HEK293 (cell line): ENCODE results near the gene RGS12.

Source experiments
- CTCF ChIA-PET: fragments of 350-600 bp; formaldehyde crosslinking; extraction: SDS; loops from one replicate; lab custom pipeline; 2021; ENCODE audit warnings: antibody characterized with exemption; lab: Yijun Ruan, JAX
- POLR2A ChIA-PET: fragments of 300-600 bp; formaldehyde crosslinking; extraction: SDS; loops from one replicate; lab custom pipeline; 2020; ENCODE audit warnings: antibody characterized with exemption, inconsistent platforms; lab: Yijun Ruan, JAX
- H3K27ac ChIP-seq: fragments of 200-500 bp; sonication (Bioruptor generic); 2 replicates; pipeline ENCODE4 v1.5.1; 2014; ENCODE audit warnings: low read depth, low read length, control low read depth, inconsistent platforms; ENCODE audit errors: extremely low read depth
- H3K36me3 ChIP-seq, 2 experiments: fragments of 200-500 bp in 1 of 2; sonication (Bioruptor generic) in 1 of 2; 1 replicate in 1 of 2; 2 replicates in 1 of 2; pipeline ENCODE4 v1.5.1; 2014 to 2017; ENCODE audit warnings: inconsistent platforms in 2 of 2, low read length in 2 of 2; ENCODE audit not compliant: control insufficient read depth in 2 of 2, insufficient read depth in 1 of 2
- H3K4me1 ChIP-seq: fragments of 200-500 bp; sonication (Bioruptor generic); 2 replicates; pipeline ENCODE4 v1.5.1; 2014; ENCODE audit warnings: mild to moderate bottlenecking, low read length, inconsistent platforms; ENCODE audit not compliant: control insufficient read depth, insufficient read depth
- H3K4me3 ChIP-seq: 2 replicates; pipeline ENCODE4 v1.5.1; 2011; ENCODE audit warnings: low read depth, mild to moderate bottlenecking, control low read depth, low read length, moderate library complexity
- H3K9me3 ChIP-seq: fragments of 200-500 bp; sonication (Bioruptor generic); 2 replicates; pipeline ENCODE4 v1.5.1; 2014; ENCODE audit warnings: low read depth, low read length, inconsistent platforms; ENCODE audit not compliant: control insufficient read depth, insufficient read depth
- BCL11B ChIP-seq: fragments of 450-650 bp; formaldehyde crosslinking; IDR thresholded peaks from 2 replicates; pipeline ENCODE4 v1.5.1; 2016; ENCODE audit warnings: low read depth, missing biosample characterization, missing genetic modification characterization
- HOXA7 ChIP-seq: sonication (generic); formaldehyde crosslinking; IDR thresholded peaks from 2 replicates; pipeline ENCODE4 v1.8.1; 2022; ENCODE audit warnings: missing genetic modification reagents, borderline replicate concordance
- PRDM1 ChIP-seq: fragments of 450-650 bp; formaldehyde crosslinking; IDR thresholded peaks from 2 replicates; pipeline ENCODE4; 2016; ENCODE audit warnings: missing biosample characterization, missing genetic modification characterization
- SP2 ChIP-seq: fragments of 450-650 bp; formaldehyde crosslinking; IDR thresholded peaks from 2 replicates; pipeline ENCODE4 v1.5.1; 2016; ENCODE audit warnings: missing biosample characterization, missing genetic modification characterization
- TRIM28 ChIP-seq: IDR thresholded peaks from 2 replicates; pipeline ENCODE4 v1.6.1; 2011; ENCODE audit warnings: low read length, control low read depth, borderline replicate concordance
- YY2 ChIP-seq: fragments of 450-650 bp; formaldehyde crosslinking; IDR thresholded peaks from 2 replicates; pipeline ENCODE4 v1.5.1; 2016; ENCODE audit warnings: missing biosample characterization, missing genetic modification characterization
- ZBTB11 ChIP-seq: fragments of 450-650 bp; formaldehyde crosslinking; conservative IDR thresholded peaks from 2 replicates; pipeline ENCODE4 v1.5.1; 2016; ENCODE audit warnings: low read depth, missing biosample characterization, missing genetic modification characterization
- ZBTB49 ChIP-seq: fragments of 450-650 bp; formaldehyde crosslinking; IDR thresholded peaks from 2 replicates; pipeline ENCODE4 v1.5.1; 2016; ENCODE audit warnings: missing biosample characterization, missing genetic modification characterization, low read depth
- ZBTB6 ChIP-seq: fragments of 450-650 bp; formaldehyde crosslinking; IDR thresholded peaks from 2 replicates; pipeline ENCODE4 v1.5.1; 2017; ENCODE audit warnings: missing biosample characterization, missing genetic modification characterization
- ZNF121 ChIP-seq: fragments of 450-650 bp; formaldehyde crosslinking; IDR thresholded peaks from 2 replicates; pipeline ENCODE4 v1.5.1; 2016; ENCODE audit warnings: missing biosample characterization, missing genetic modification characterization
- ZNF140 ChIP-seq: fragments of 450-650 bp; formaldehyde crosslinking; IDR thresholded peaks from 2 replicates; pipeline ENCODE4 v1.5.1; 2016; ENCODE audit warnings: missing biosample characterization, missing genetic modification characterization
- ZNF146 ChIP-seq: fragments of 450-650 bp; formaldehyde crosslinking; IDR thresholded peaks from 2 replicates; pipeline ENCODE4 v1.5.1; 2016; ENCODE audit warnings: missing biosample characterization, missing genetic modification characterization
- ZNF175 ChIP-seq: fragments of 450-650 bp; formaldehyde crosslinking; IDR thresholded peaks from 2 replicates; pipeline ENCODE4 v1.5.1; 2016; ENCODE audit warnings: missing biosample characterization, missing genetic modification characterization
- ZNF2 ChIP-seq: fragments of 450-650 bp; formaldehyde crosslinking; IDR thresholded peaks from 2 replicates; pipeline ENCODE4 v1.5.1; 2016; ENCODE audit warnings: missing biosample characterization, missing genetic modification characterization
- ZNF26 ChIP-seq: fragments of 450-650 bp; formaldehyde crosslinking; IDR thresholded peaks from 2 replicates; pipeline ENCODE4 v1.5.1; 2016; ENCODE audit warnings: missing biosample characterization, missing genetic modification characterization
- ZNF266 ChIP-seq: fragments of 450-650 bp; formaldehyde crosslinking; IDR thresholded peaks from 2 replicates; pipeline ENCODE4 v1.5.1; 2016; ENCODE audit warnings: missing biosample characterization, missing genetic modification characterization, low read depth
- ZNF302 ChIP-seq: fragments of 450-650 bp; formaldehyde crosslinking; IDR thresholded peaks from 2 replicates; pipeline ENCODE4 v1.5.1; 2016; ENCODE audit warnings: missing biosample characterization, missing genetic modification characterization, low read depth
- ZNF354C ChIP-seq: fragments of 450-650 bp; formaldehyde crosslinking; IDR thresholded peaks from 2 replicates; pipeline ENCODE4 v1.5.1; 2016; ENCODE audit warnings: missing biosample characterization, missing genetic modification characterization, low read depth, borderline replicate concordance
- ZNF548 ChIP-seq: fragments of 450-650 bp; formaldehyde crosslinking; IDR thresholded peaks from 2 replicates; pipeline ENCODE4 v1.5.1; 2016; ENCODE audit warnings: missing biosample characterization, missing genetic modification characterization
- ZNF558 ChIP-seq: fragments of 450-650 bp; formaldehyde crosslinking; IDR thresholded peaks from 2 replicates; pipeline ENCODE4 v1.5.1; 2016; ENCODE audit warnings: missing biosample characterization, missing genetic modification characterization
- ZNF560 ChIP-seq: fragments of 450-650 bp; formaldehyde crosslinking; IDR thresholded peaks from 2 replicates; pipeline ENCODE4 v1.5.1; 2017; ENCODE audit warnings: missing biosample characterization, missing genetic modification characterization, borderline replicate concordance
- ZNF621 ChIP-seq: fragments of 450-650 bp; formaldehyde crosslinking; IDR thresholded peaks from 2 replicates; pipeline ENCODE4 v1.5.1; 2017; ENCODE audit warnings: missing biosample characterization, missing genetic modification characterization
- ZNF654 ChIP-seq: fragments of 450-650 bp; formaldehyde crosslinking; IDR thresholded peaks from 2 replicates; pipeline ENCODE4 v1.5.1; 2016; ENCODE audit warnings: low read depth, missing biosample characterization, missing genetic modification characterization
- ZNF658 ChIP-seq: fragments of 450-650 bp; formaldehyde crosslinking; IDR thresholded peaks from 2 replicates; pipeline ENCODE4; 2016; ENCODE audit warnings: missing biosample characterization, missing genetic modification characterization
- ZNF785 ChIP-seq: fragments of 450-650 bp; formaldehyde crosslinking; IDR thresholded peaks from 2 replicates; pipeline ENCODE4 v1.5.1; 2016; ENCODE audit warnings: missing biosample characterization, missing genetic modification characterization

Gene RGS12

GRCh38 chr4:3266076-3266475, 26.7 kb upstream of the RGS12 start:
- Histone ChIP-seq H3K9me3 (no peaks in the 10 kb centered on the region), H3K4me1 (no peaks in the 10 kb centered on the region), H3K36me3 (no peaks in the 10 kb centered on the region), H3K4me3 (no peak overlapping the region), H3K27ac (no peak overlapping the region)
- CTCF ChIA-PET = interaction anchor here (1.2 kb wide), 1 partner anchor 215 kb away, joined by 3 read pairs; no protein-coding TSS in a partner anchor
- TF ChIP-seq ZNF2 (tag by site-specific recombination) (no peak), ZBTB49 (tag by site-specific recombination) (no peak), ZBTB11 (tag by site-specific recombination) (no peak), HOXA7 (CRISPR knock-in tag) (no peak), ZNF558 (no peak), ZNF654 (tag by site-specific recombination) (no peak), ZNF266 (no peak), ZNF146 (tag by site-specific recombination) (no peak), YY2 (no peak), ZNF175 (tag by site-specific recombination) (no peak), ZNF548 (tag by site-specific recombination) (no peak), ZNF354C (tag by site-specific recombination) (no peak), SP2 (tag by site-specific recombination) (no peak), BCL11B (tag by site-specific recombination) (no peak)
- POLR2A ChIA-PET = no interaction called here

GRCh38 chr4:3267576-3268394, 25.0 kb upstream of the RGS12 start:
- Histone ChIP-seq H3K9me3 (no peaks in the 10 kb centered on the region), H3K36me3 (no peaks in the 10 kb centered on the region), H3K27ac (no peak overlapping the region), H3K4me1 (no peaks in the 10 kb centered on the region), H3K4me3 (no peak overlapping the region)
- POLR2A ChIA-PET = no interaction called here
- CTCF ChIA-PET = no interaction called here
- TF ChIP-seq ZNF140 (tag by site-specific recombination) = no peak
- no peak for TF ChIP-seq ZNF785 (tag by site-specific recombination)
- no peak for TF ChIP-seq ZNF26
- no peak for TF ChIP-seq ZBTB49 (tag by site-specific recombination)
- TF ChIP-seq ZNF621 (tag by site-specific recombination) = no peak
- no peak for TF ChIP-seq ZNF658 (tag by site-specific recombination)
- TF ChIP-seq ZNF560 (tag by site-specific recombination) = no peak
- no peak for TF ChIP-seq TRIM28
- no peak for TF ChIP-seq ZBTB6 (tag by site-specific recombination)
- no peak for TF ChIP-seq ZNF302
- no peak for TF ChIP-seq ZNF121 (tag by site-specific recombination)
- no peak for TF ChIP-seq PRDM1 (tag by site-specific recombination)
